Lung (tissue), 12 donors: Measurements from ENCODE around the gene MAP4K3. TPM values are rescaled to one million over a fixed set of nuclear protein-coding genes. Genes with fewer than 3 reads are reported as not detected.

Source experiments
- ATAC-seq: fragments of 200-7000 bp; cut with Tn5 transposase; one replicate; pipeline ENCODE4 v1.9.1; 2020; ENCODE audit warnings: moderate number of reproducible peaks; ENCODE audit not compliant: insufficient read depth, low FRiP score
- DNase-seq, 3 donors: peaks; one replicate each; pipeline ENCODE4 v3.0.0-alpha.2; 2013 to 2017
- H3K27ac ChIP-seq, 2 donors: one replicate each; pipeline ENCODE4 v1.5.1; 2013; ENCODE audit warnings: mild to moderate bottlenecking in 2 of 2, moderate library complexity in 2 of 2, control low read depth in 1 of 2, inconsistent platforms in 1 of 2, low read depth in 1 of 2, low read length in 1 of 2
- H3K27me3 ChIP-seq, 3 donors: one replicate each; pipeline ENCODE4 v1.5.1; 2013; ENCODE audit warnings: low read length in 2 of 3; ENCODE audit not compliant: control insufficient read depth in 3 of 3, insufficient read depth in 3 of 3
- H3K36me3 ChIP-seq, 4 donors: one replicate each; pipeline ENCODE4 v1.5.1; 2013; ENCODE audit warnings: low read length in 4 of 4, mild to moderate bottlenecking in 1 of 4, moderate library complexity in 1 of 4; ENCODE audit not compliant: control insufficient read depth in 4 of 4, insufficient read depth in 4 of 4
- H3K4me1 ChIP-seq, 5 donors: one replicate each; pipeline ENCODE4 v1.5.1; 2013; ENCODE audit warnings: low read length in 5 of 5, mild to moderate bottlenecking in 2 of 5, moderate library complexity in 1 of 5; ENCODE audit not compliant: control insufficient read depth in 5 of 5, insufficient read depth in 5 of 5
- H3K4me3 ChIP-seq: one replicate; pipeline ENCODE4 v1.5.1; 2013; ENCODE audit warnings: mild to moderate bottlenecking, control low read depth, moderate library complexity
- H3K9ac ChIP-seq, 2 donors: one replicate each; pipeline ENCODE4 v1.5.1; 2013; ENCODE audit warnings: low read length in 2 of 2, control low read depth in 1 of 2; ENCODE audit not compliant: insufficient read depth in 1 of 2
- H3K9me3 ChIP-seq, 4 donors: one replicate each; pipeline ENCODE4 v1.5.1; 2013; ENCODE audit warnings: low read length in 3 of 4, mild to moderate bottlenecking in 1 of 4, moderate library complexity in 1 of 4; ENCODE audit not compliant: control insufficient read depth in 4 of 4, insufficient read depth in 3 of 4
- WGBS, 2 donors: extraction: QIAGEN DNeasy Blood & Tissue Kit; methylation state at CpG; one replicate each; pipeline ENCODE4 v1.1.7; 2013; 5-methylcytosine and 5-hydroxymethylcytosine counted together
- polyA plus RNA-seq, 2 donors: library from polyadenylated mRNA; stranded (reverse); fragments of 200-250 nt; gene quantifications; one replicate each; pipeline ENCODE4 v1.2.1, GENCODE V29; 2013
- total RNA-seq, 2 donors: library from RNA; depleted of rRNA in 1 of 2; stranded (reverse); fragments of >200 nt in 1 of 2; gene quantifications; one replicate each; pipeline ENCODE4 v1.2.1, GENCODE V29; 2014 to 2021
- TF ChIP-seq, protein P1 (sequence below): IDR thresholded peaks from 2 replicates; pipeline ENCODE4 v1.5.1; 2012; ENCODE audit warnings: mild to moderate bottlenecking; ENCODE audit errors: control extremely low read depth, extremely low read depth
- donor health status: control.
- donor health status: control.
- donor health status: Bipolar disorder and iron deficiency.
- donor health status: healthy.
- donor health status: DM: yes; HTN: yes; CAD: no.

The MAP4K3 gene
- total and polyA plus RNA-seq, 4 donors: 9.9 to 97.9 (median 27.1) TPM

DNA sequence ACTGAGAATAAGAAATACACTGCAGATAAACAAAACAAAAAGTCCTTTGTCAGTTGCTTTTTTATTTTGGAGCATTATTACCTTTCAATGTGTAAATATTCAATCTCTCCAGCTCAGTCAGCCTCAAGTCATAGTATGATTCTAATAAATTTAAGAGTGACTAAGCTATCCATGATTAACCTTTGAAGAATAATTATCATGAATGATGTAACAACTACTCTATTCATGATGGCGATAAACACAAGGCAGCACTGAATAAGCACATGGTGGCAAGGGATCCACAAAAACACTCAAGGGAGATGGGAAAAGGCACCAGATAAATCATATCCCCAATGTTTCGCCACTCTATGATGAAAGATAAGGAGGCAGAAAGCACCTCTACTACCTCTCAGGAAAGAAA, 67.0 kb downstream of the MAP4K3 start:
- Histone ChIP-seq H3K9me3 (peaks cover 0 to 3% (median 1%) of the 10 kb centered on the region in 4 donors), H3K9ac (no peak overlapping the region), H3K27me3 (no peaks in the 10 kb centered on the region), H3K36me3 (peaks cover 0 to 12% (median 6%) of the 10 kb centered on the region in 4 donors), H3K4me1 (peaks cover 0 to 12% (median 0%) of the 10 kb centered on the region in 5 donors), H3K27ac (no peak overlapping the region), H3K4me3 (no peak overlapping the region)
- ATAC-seq (no peak), DNase-seq (no peak)
- TF ChIP-seq, protein P1, sequence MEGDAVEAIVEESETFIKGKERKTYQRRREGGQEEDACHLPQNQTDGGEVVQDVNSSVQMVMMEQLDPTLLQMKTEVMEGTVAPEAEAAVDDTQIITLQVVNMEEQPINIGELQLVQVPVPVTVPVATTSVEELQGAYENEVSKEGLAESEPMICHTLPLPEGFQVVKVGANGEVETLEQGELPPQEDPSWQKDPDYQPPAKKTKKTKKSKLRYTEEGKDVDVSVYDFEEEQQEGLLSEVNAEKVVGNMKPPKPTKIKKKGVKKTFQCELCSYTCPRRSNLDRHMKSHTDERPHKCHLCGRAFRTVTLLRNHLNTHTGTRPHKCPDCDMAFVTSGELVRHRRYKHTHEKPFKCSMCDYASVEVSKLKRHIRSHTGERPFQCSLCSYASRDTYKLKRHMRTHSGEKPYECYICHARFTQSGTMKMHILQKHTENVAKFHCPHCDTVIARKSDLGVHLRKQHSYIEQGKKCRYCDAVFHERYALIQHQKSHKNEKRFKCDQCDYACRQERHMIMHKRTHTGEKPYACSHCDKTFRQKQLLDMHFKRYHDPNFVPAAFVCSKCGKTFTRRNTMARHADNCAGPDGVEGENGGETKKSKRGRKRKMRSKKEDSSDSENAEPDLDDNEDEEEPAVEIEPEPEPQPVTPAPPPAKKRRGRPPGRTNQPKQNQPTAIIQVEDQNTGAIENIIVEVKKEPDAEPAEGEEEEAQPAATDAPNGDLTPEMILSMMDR: no peak
- WGBS, 2 donors: 93 to 96% methylated on average over 2 of the region's 2 CpGs

- ATAC-seq (no peak), DNase-seq (no peak)
- peaks cover 0 to 11% (median 4%) of the 10 kb centered on the region in 4 donors for H3K36me3 ChIP-seq
- H3K27me3 ChIP-seq: no peaks in the 10 kb centered on the region
- no peak overlapping the region for H3K4me3 ChIP-seq
- H3K9me3 ChIP-seq: peaks cover 0 to 3% (median 1%) of the 10 kb centered on the region in 4 donors
- peaks cover 0 to 12% (median 0%) of the 10 kb centered on the region in 5 donors for H3K4me1 ChIP-seq
- TF ChIP-seq, protein P1: no peak
- 63 to 69% methylated on average over 3 of the region's 3 CpGs for WGBS, 2 donors
- H3K9ac ChIP-seq: no peak overlapping the region
- no peak overlapping the region for H3K27ac ChIP-seq
Observed at GRCh38 chr2:39368846-39369245, 68.2 kb downstream of the MAP4K3 start.

DNA sequence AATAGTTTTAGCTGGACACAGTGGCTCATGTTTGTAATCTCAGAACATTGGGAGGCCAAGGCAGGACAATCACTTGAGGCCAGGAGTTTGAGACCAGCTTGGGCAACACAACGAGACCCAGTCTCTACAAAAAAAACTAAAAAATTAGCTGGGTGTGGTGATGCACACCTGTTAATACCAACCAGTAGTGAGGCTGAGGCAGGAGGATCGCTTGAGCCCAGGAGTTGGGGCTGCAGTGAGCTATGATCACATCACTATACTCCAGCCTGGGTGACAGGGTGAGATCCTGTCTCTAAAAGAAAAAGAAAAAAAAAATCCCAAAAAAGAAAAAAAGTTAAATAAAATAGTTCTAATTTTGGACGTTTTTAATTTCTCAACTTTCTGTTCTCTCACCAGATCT, 68.7 kb downstream of the MAP4K3 start:
- H3K4me3 ChIP-seq: no peak overlapping the region
- peaks cover 0 to 3% (median 1%) of the 10 kb centered on the region in 4 donors for H3K9me3 ChIP-seq
- H3K4me1 ChIP-seq: peaks cover 0 to 12% (median 0%) of the 10 kb centered on the region in 5 donors
- TF ChIP-seq, protein P1: no peak
- no peaks in the 10 kb centered on the region for H3K27me3 ChIP-seq
- WGBS, 2 donors: 72 to 73% methylated on average over 3 of the region's 3 CpGs
- peaks cover 0 to 11% (median 2%) of the 10 kb centered on the region in 4 donors for H3K36me3 ChIP-seq
- no peak overlapping the region for H3K27ac ChIP-seq
- ATAC-seq (no peak), DNase-seq (no peak)
- H3K9ac ChIP-seq: no peak overlapping the region

GRCh38 chr2:39362595-39362994, 74.5 kb downstream of the MAP4K3 start:
- TF ChIP-seq, protein P1: no peak
- no peak overlapping the region for H3K27ac ChIP-seq
- no peaks in the 10 kb centered on the region for H3K27me3 ChIP-seq
- H3K9me3 ChIP-seq: peaks cover 2 to 17% (median 7%) of the 10 kb centered on the region in 4 donors
- 94 to 98% methylated on average over 4 of the region's 4 CpGs for WGBS, 2 donors
- DNase-seq (no peak), ATAC-seq (no peak)
- no peak overlapping the region for H3K4me3 ChIP-seq
- no peak overlapping the region for H3K9ac ChIP-seq
- H3K4me1 ChIP-seq: peaks cover 0 to 4% (median 0%) of the 10 kb centered on the region in 5 donors
- peaks cover 0 to 14% (median 0%) of the 10 kb centered on the region in 4 donors for H3K36me3 ChIP-seq
